Liver (tissue), 9 donors: ENCODE data around the gene CDH4. TPM values are rescaled to one million over a fixed set of nuclear protein-coding genes. Genes with fewer than 3 reads are reported as not detected.

ENCODE experiments used
- DNase-seq: peaks from one replicate; pipeline ENCODE4 v3.0.0-alpha.2; 2017; ENCODE audit warnings: low spot score
- H3K27ac ChIP-seq, 2 donors: one replicate each; pipeline ENCODE4 v1.7.0; 2013; ENCODE audit warnings: inconsistent platforms in 2 of 2, low read length in 2 of 2, control low read depth in 1 of 2, low read depth in 1 of 2, mild to moderate bottlenecking in 1 of 2
- H3K27me3 ChIP-seq, 4 donors: one replicate each; pipeline versions ENCODE4 v1.6.1 to v1.7.0; 2013; ENCODE audit warnings: low read length in 3 of 4, inconsistent platforms in 1 of 4, mild to moderate bottlenecking in 1 of 4, moderate library complexity in 1 of 4; ENCODE audit not compliant: control insufficient read depth in 4 of 4, insufficient read depth in 4 of 4
- H3K36me3 ChIP-seq, 4 donors: one replicate each; pipeline versions ENCODE4 v1.6.1 to v1.7.0; 2013; ENCODE audit warnings: low read length in 3 of 4, mild to moderate bottlenecking in 3 of 4, low read depth in 1 of 4, moderate library complexity in 1 of 4; ENCODE audit not compliant: control insufficient read depth in 4 of 4, insufficient read depth in 3 of 4
- H3K4me1 ChIP-seq, 4 donors: one replicate each; pipeline versions ENCODE4 v1.6.1 to v1.7.0; 2013; ENCODE audit warnings: low read length in 3 of 4, mild to moderate bottlenecking in 3 of 4, moderate library complexity in 1 of 4; ENCODE audit not compliant: control insufficient read depth in 4 of 4, insufficient read depth in 4 of 4
- H3K4me3 ChIP-seq, 3 donors: one replicate each; pipeline versions ENCODE4 v1.6.1 to v1.7.0; 2013; ENCODE audit warnings: low read length in 3 of 3, control low read depth in 1 of 3, low read depth in 1 of 3, mild to moderate bottlenecking in 1 of 3
- H3K9ac ChIP-seq, 2 donors: one replicate each; pipeline ENCODE4 v1.7.0; 2013; ENCODE audit warnings: low read length in 2 of 2, mild to moderate bottlenecking in 2 of 2, moderate library complexity in 2 of 2, control low read depth in 1 of 2, low read depth in 1 of 2
- H3K9me3 ChIP-seq, 4 donors: one replicate each; pipeline versions ENCODE4 v1.6.1 to v1.7.0; 2013; ENCODE audit warnings: low read length in 3 of 4; ENCODE audit not compliant: control insufficient read depth in 4 of 4
- EGR1 ChIP-seq, 2 donors: IDR thresholded peaks; 2 replicates each; pipeline ENCODE4 v1.6.1; 2016 to 2018; ENCODE audit warnings: antibody characterized with exemption in 2 of 2, low read depth in 2 of 2
- FOXA1 ChIP-seq: IDR thresholded peaks from 2 replicates; pipeline ENCODE4 v1.6.1; 2016; ENCODE audit warnings: antibody characterized with exemption
- FOXA2 ChIP-seq: IDR thresholded peaks from 2 replicates; pipeline ENCODE4 v1.6.1; 2016; ENCODE audit warnings: antibody characterized with exemption
- GABPA ChIP-seq, 2 donors: IDR thresholded peaks in 1 of 2; conservative IDR thresholded peaks in 1 of 2; 2 replicates each; pipeline ENCODE4 v1.6.1; 2016; ENCODE audit warnings: antibody characterized with exemption in 2 of 2, mild to moderate bottlenecking in 1 of 2, moderate library complexity in 1 of 2
- HNF4A ChIP-seq, 2 donors: conservative IDR thresholded peaks; 2 replicates each; pipeline ENCODE4 v1.6.1; 2016; ENCODE audit warnings: antibody characterized with exemption in 2 of 2, mild to moderate bottlenecking in 2 of 2
- HNF4G ChIP-seq: IDR thresholded peaks from 2 replicates; pipeline ENCODE4 v1.6.1; 2016; ENCODE audit warnings: antibody characterized with exemption
- JUND ChIP-seq, 2 donors: IDR thresholded peaks; 2 replicates each; pipeline ENCODE4 v1.6.1; 2016; ENCODE audit warnings: antibody characterized with exemption in 2 of 2
- MAX ChIP-seq: IDR thresholded peaks from 2 replicates; pipeline ENCODE4 v1.6.1; 2016; ENCODE audit warnings: antibody characterized with exemption
- RAD21 ChIP-seq, 2 donors: IDR thresholded peaks; 2 replicates each; pipeline ENCODE4 v1.6.1; 2016; ENCODE audit warnings: antibody characterized with exemption in 2 of 2, mild to moderate bottlenecking in 2 of 2
- REST ChIP-seq: IDR thresholded peaks from 2 replicates; pipeline ENCODE4 v1.6.1; 2016; ENCODE audit warnings: antibody characterized with exemption, mild to moderate bottlenecking
- SP1 ChIP-seq: IDR thresholded peaks from 2 replicates; pipeline ENCODE4 v1.6.1; 2018; ENCODE audit warnings: antibody characterized with exemption, mild to moderate bottlenecking
- TAF1 ChIP-seq: conservative IDR thresholded peaks from 2 replicates; pipeline ENCODE4 v1.6.1; 2016; ENCODE audit warnings: antibody characterized with exemption, mild to moderate bottlenecking
- YY1 ChIP-seq: IDR thresholded peaks from 2 replicates; pipeline ENCODE4 v1.6.1; 2016; ENCODE audit warnings: antibody characterized with exemption, mild to moderate bottlenecking
- WGBS: extraction: QIAGEN DNeasy Blood & Tissue Kit; methylation state at CpG from one replicate; pipeline ENCODE4 v1.1.7; 2013; 5-methylcytosine and 5-hydroxymethylcytosine counted together
- polyA plus RNA-seq, 2 donors: library from polyadenylated mRNA; stranded (reverse) in 1 of 2; unstranded in 1 of 2; fragments of 200-250 nt in 1 of 2; fragments of >200 nt in 1 of 2; fragmentation: Nextera tagmentation in 1 of 2; extraction: Ambion mirVana in 1 of 2; gene quantifications; one replicate each; pipeline versions ENCODE4 v1.2.1 to v1.2.3, GENCODE V29; 2013 to 2015
- total RNA-seq, 2 donors: library from RNA; depleted of rRNA; stranded (reverse); fragments of >200 nt; gene quantifications; one replicate each; pipeline ENCODE4 v1.2.3, GENCODE V29; 2014
- TF ChIP-seq, protein P1 (sequence below): IDR thresholded peaks from 2 replicates; pipeline ENCODE4 v1.6.1; 2016; ENCODE audit warnings: antibody characterized with exemption
- TF ChIP-seq, protein P2 (sequence below): fragments of 150-350 bp; IDR thresholded peaks from 2 replicates; pipeline ENCODE4 v1.5.1; 2017; ENCODE audit warnings: improper control_type of control experiment, low read depth, low read length; ENCODE audit not compliant: missing input control
- donor health status: healthy.
- donor health status: healthy.
- donor health status: healthy.
- donor health status: healthy.
- donor health status: healthy.

CDH4 gene
- total and polyA plus RNA-seq, 4 donors = 0.03 to 0.25 (median 0.19) TPM; not detected in 1

- H3K36me3 ChIP-seq = no peaks in the 10 kb centered on the region
- DNase-seq = no peak
- no peak overlapping the region for H3K9ac ChIP-seq
- no peak overlapping the region for H3K4me3 ChIP-seq
- no peak overlapping the region for H3K27ac ChIP-seq
- H3K9me3 ChIP-seq = no peaks in the 10 kb centered on the region
- no peaks in the 10 kb centered on the region for H3K27me3 ChIP-seq
- 73% methylated on average over 11 of the region's 11 CpGs for WGBS
- H3K4me1 ChIP-seq = peaks cover 0 to 1% (median 0%) of the 10 kb centered on the region in 4 donors
- TF ChIP-seq HNF4A (conservative IDR thresholded peaks at IDR 0.05) = no peak
- no peak for TF ChIP-seq YY1
- TF ChIP-seq SP1 = no peak
Measured at GRCh38 chr20:61735503-61735785, 483.4 kb downstream of the CDH4 start.

- Histone ChIP-seq H3K4me3 (no peak overlapping the region), H3K9ac (no peak overlapping the region), H3K27ac (no peak overlapping the region), H3K27me3 (no peaks in the 10 kb centered on the region), H3K4me1 (peaks cover 0 to 1% (median 0%) of the 10 kb centered on the region in 4 donors), H3K36me3 (no peaks in the 10 kb centered on the region), H3K9me3 (no peaks in the 10 kb centered on the region)
- DNase-seq = no peak
- 49% methylated on average over 10 of the region's 10 CpGs for WGBS
- no peak for TF ChIP-seq REST
- TF ChIP-seq, protein P1, sequence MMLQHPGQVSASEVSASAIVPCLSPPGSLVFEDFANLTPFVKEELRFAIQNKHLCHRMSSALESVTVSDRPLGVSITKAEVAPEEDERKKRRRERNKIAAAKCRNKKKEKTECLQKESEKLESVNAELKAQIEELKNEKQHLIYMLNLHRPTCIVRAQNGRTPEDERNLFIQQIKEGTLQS = no peak
- no peak for TF ChIP-seq EGR1 (IDR thresholded peaks at IDR 0.05; ENCODE audit: low read depth in 2 of 2)
- TF ChIP-seq, protein P2, sequence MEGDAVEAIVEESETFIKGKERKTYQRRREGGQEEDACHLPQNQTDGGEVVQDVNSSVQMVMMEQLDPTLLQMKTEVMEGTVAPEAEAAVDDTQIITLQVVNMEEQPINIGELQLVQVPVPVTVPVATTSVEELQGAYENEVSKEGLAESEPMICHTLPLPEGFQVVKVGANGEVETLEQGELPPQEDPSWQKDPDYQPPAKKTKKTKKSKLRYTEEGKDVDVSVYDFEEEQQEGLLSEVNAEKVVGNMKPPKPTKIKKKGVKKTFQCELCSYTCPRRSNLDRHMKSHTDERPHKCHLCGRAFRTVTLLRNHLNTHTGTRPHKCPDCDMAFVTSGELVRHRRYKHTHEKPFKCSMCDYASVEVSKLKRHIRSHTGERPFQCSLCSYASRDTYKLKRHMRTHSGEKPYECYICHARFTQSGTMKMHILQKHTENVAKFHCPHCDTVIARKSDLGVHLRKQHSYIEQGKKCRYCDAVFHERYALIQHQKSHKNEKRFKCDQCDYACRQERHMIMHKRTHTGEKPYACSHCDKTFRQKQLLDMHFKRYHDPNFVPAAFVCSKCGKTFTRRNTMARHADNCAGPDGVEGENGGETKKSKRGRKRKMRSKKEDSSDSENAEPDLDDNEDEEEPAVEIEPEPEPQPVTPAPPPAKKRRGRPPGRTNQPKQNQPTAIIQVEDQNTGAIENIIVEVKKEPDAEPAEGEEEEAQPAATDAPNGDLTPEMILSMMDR = no peak
- TF ChIP-seq GABPA (IDR thresholded peaks at IDR 0.05 in 1 of 2, conservative IDR thresholded peaks at IDR 0.05 in 1 of 2) = no peak
- TF ChIP-seq RAD21 (IDR thresholded peaks at IDR 0.05) = no peak
- no peak for TF ChIP-seq HNF4A (conservative IDR thresholded peaks at IDR 0.05)
- no peak for TF ChIP-seq FOXA1
- TF ChIP-seq HNF4G = no peak
- TF ChIP-seq TAF1 = no peak
Measured at GRCh38 chr20:61736001-61736635, 484.1 kb downstream of the CDH4 start.

DNA sequence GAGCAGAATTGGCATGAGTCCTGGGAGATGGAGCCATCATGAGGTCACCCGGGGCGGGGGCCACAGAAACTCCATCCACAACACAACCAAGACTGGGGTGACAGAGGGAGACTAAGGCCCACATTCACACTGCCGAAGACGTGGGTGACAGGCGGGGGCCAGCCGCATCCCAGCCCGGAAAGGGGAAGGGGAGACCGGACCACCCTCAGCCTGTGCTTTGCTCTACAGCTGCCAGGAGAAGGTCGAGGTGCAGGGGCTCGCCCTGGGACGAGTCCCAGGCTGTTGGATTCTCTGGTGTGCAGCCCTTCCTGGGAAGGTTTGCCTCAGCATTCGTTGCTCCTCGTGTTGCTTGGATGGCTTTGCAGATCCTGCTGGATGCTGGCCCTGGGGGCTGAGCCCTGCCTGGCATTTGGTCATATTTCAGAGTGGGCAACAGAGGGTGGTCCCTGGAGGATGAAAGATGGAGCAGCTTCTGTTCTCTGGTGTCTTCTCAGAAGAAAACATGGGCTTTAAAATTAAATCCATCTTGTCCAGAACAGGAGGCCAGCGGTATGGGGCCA is 484.8 kb downstream of the CDH4 start:
- Histone ChIP-seq H3K27ac (no peak overlapping the region), H3K4me1 (peaks cover 0 to 1% (median 0%) of the 10 kb centered on the region in 4 donors), H3K9ac (no peak overlapping the region), H3K27me3 (no peaks in the 10 kb centered on the region), H3K9me3 (no peaks in the 10 kb centered on the region), H3K4me3 (no peak overlapping the region), H3K36me3 (no peaks in the 10 kb centered on the region)
- no peak for DNase-seq
- WGBS = 73% methylated on average over 14 of the region's 14 CpGs
- no peak for TF ChIP-seq FOXA2
- TF ChIP-seq MAX = no peak
- TF ChIP-seq, protein P2 = no peak
- no peak for TF ChIP-seq JUND (IDR thresholded peaks at IDR 0.05)
- no peak for TF ChIP-seq YY1
- no peak for TF ChIP-seq REST
- TF ChIP-seq RAD21 (IDR thresholded peaks at IDR 0.05) = no peak
- TF ChIP-seq HNF4G = no peak
- TF ChIP-seq SP1 = no peak
- no peak for TF ChIP-seq FOXA1
